GM12801 (cell line): ENCODE measurements around the gene TUBA1C.

Source experiments
- TF ChIP-seq, protein P1 (sequence below): IDR thresholded peaks from one replicate; pipeline ENCODE4 v1.5.1; 2011; ENCODE audit warnings: control low read depth; ENCODE audit not compliant: insufficient read length; ENCODE audit errors: extremely low read depth

The TUBA1C gene

GRCh38 chr12:49260571-49261363 lies 4.1 kb upstream of the TUBA1C start:
- TF ChIP-seq, protein P1, sequence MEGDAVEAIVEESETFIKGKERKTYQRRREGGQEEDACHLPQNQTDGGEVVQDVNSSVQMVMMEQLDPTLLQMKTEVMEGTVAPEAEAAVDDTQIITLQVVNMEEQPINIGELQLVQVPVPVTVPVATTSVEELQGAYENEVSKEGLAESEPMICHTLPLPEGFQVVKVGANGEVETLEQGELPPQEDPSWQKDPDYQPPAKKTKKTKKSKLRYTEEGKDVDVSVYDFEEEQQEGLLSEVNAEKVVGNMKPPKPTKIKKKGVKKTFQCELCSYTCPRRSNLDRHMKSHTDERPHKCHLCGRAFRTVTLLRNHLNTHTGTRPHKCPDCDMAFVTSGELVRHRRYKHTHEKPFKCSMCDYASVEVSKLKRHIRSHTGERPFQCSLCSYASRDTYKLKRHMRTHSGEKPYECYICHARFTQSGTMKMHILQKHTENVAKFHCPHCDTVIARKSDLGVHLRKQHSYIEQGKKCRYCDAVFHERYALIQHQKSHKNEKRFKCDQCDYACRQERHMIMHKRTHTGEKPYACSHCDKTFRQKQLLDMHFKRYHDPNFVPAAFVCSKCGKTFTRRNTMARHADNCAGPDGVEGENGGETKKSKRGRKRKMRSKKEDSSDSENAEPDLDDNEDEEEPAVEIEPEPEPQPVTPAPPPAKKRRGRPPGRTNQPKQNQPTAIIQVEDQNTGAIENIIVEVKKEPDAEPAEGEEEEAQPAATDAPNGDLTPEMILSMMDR = no peak

- TF ChIP-seq, protein P1 = no peak
Measured at GRCh38 chr12:49261721-49262120, 3.2 kb upstream of the TUBA1C start.

GRCh38 chr12:49263400-49263763 lies 1.5 kb upstream of the TUBA1C start:
- TF ChIP-seq, protein P1 = no peak

DNA sequence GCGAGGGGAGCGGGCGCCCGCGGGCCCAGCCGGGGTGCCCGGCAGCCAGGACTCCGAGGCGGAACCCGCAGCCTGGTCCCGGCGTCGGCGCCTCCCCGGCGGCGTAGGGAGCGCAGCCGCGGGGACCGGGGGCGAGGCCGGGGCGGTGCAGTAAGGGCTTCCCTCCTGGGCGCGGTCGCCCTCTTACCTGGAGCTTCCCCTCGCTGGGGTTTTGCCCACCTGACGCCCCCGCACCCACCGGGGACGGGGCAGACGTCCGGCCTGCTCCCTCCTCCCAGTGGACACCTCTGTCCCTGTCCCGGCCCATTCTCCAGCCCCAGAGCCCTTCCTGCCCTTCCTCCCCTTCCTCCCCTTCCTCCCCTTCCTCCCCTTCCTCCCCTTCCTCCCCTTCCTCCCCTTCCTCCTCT lies 413 bp upstream of the TUBA1C start:
- TF ChIP-seq, protein P1 = no peak

DNA sequence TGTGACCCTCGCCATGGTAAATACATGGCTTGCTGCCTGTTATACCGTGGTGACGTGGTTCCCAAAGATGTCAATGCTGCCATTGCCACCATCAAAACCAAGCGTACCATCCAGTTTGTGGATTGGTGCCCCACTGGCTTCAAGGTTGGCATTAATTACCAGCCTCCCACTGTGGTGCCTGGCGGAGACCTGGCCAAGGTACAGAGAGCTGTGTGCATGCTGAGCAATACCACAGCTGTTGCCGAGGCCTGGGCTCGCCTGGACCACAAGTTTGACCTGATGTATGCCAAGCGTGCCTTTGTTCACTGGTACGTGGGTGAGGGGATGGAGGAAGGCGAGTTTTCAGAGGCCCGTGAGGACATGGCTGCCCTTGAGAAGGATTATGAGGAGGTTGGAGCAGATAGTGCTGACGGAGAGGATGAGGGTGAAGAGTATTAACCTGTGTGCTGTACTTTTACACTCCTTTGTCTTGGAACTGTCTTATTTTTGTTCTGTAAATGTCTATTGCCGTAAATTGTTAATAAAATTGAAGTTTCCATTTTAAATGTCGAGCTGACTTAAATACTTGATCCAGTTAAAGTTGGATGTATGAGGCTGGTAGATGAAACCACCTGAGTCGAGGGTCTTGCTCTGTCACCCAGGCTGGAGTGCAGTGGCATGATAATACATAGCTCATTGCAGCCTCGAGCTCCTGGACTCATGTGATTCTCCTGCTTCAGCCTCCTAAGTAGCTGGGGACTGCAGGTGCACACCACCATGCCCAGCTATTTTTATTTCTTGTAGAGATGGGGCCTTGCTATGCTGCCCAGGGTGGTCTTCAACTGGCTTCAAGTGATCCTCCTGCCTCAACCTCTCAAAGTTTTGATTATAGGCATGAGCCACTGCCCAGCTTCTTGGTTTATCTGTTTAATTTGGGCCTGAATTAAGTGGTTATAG lies 8.2 kb downstream of the TUBA1C start:
- TF ChIP-seq, protein P1 = no peak

GRCh38 chr12:49273726-49274395 lies 9.0 kb downstream of the TUBA1C start:
- TF ChIP-seq, protein P1 = no peak
